ENCODE data around the gene ORM1. TPM values are rescaled to one million over a fixed set of nuclear protein-coding genes. Genes with fewer than 3 reads are reported as not detected.
A peak's percentile ranks its signal among the peaks of the same experiment; 100 is the strongest.
"Not testable (repeated sequence)": the region's sequence is repeated elsewhere in the genome, so short reads cannot be mapped to it uniquely, and the experiment has no call there.

The ORM1 gene
- polyA plus RNA-seq, 3 donors = 2.2 to 4.9 (median 2.8) TPM

- Histone ChIP-seq H3K9ac (ENCODE audit: insufficient read depth, low read length, poor library complexity, severe bottlenecking) (no peak overlapping the region), H3K9me3 (replicated peaks in 1 of 2; ENCODE audit: control insufficient read depth in 1 of 2, insufficient read depth in 1 of 2, low read length in 2 of 2) (no peaks in the 10 kb centered on the region), H3K4me2 (replicated peaks; ENCODE audit: extremely low read depth, low read length, poor library complexity, severe bottlenecking) (no peak overlapping the region), H4K20me1 (ENCODE audit: insufficient read depth, low read length) (no peaks in the 10 kb centered on the region), H3K36me3 (replicated peaks in 1 of 2; ENCODE audit: control insufficient read depth in 1 of 2, insufficient read depth in 2 of 2, low read length in 2 of 2) (no peaks in the 10 kb centered on the region), H3K79me2 (ENCODE audit: insufficient read depth, low read length) (no peaks in the 10 kb centered on the region), H3K4me3 (replicated peaks in 1 of 3; ENCODE audit: low read depth in 2 of 3, low read length in 3 of 3) (no peak overlapping the region), H3K27me3 (ENCODE audit: control insufficient read depth in 2 of 2, insufficient read depth in 2 of 2, low read length in 2 of 2) (no peaks in the 10 kb centered on the region), H3K4me1 (ENCODE audit: control insufficient read depth in 1 of 2, insufficient read depth in 2 of 2, low read length in 2 of 2) (peaks cover 17 to 19% of the 10 kb centered on the region in 2 donors), H2AFZ (ENCODE audit: insufficient read depth, low read depth, low read length, poor library complexity, severe bottlenecking) (no peak overlapping the region), H3K27ac (ENCODE audit: low read depth in 1 of 2, low read length in 2 of 2) (no peak overlapping the region)
- peaks cover 0 to 2% (median 0%) of the 10 kb centered on the region in 7 donors for H3K9me3 Mint-ChIP-seq
- WGBS (ENCODE audit: insufficient coverage) = 100% methylated on average over 4 of the region's 8 CpGs
- peaks cover 0 to 7% (median 2%) of the 10 kb centered on the region in 3 donors for H3K27me3 Mint-ChIP-seq (ENCODE audit: low read depth in 3 of 3)
- H3K4me1 Mint-ChIP-seq = peaks cover 17% of the 10 kb centered on the region
- TF ChIP-seq CTCF (IDR thresholded peaks at IDR 0.05) = no peak
- DNase-seq = peak in 1 of 3 donors; percentile 25
- H3K36me3 Mint-ChIP-seq = no peaks in the 10 kb centered on the region
- intact Hi-C loops (cut with micrococcal nuclease) = no loop called here
- no peak overlapping the region for H3K4me3 Mint-ChIP-seq
- H3K27ac Mint-ChIP-seq = no peak overlapping the region
Observed at GRCh38 chr9:114321759-114322158, 1.1 kb upstream of the ORM1 start.

DNA sequence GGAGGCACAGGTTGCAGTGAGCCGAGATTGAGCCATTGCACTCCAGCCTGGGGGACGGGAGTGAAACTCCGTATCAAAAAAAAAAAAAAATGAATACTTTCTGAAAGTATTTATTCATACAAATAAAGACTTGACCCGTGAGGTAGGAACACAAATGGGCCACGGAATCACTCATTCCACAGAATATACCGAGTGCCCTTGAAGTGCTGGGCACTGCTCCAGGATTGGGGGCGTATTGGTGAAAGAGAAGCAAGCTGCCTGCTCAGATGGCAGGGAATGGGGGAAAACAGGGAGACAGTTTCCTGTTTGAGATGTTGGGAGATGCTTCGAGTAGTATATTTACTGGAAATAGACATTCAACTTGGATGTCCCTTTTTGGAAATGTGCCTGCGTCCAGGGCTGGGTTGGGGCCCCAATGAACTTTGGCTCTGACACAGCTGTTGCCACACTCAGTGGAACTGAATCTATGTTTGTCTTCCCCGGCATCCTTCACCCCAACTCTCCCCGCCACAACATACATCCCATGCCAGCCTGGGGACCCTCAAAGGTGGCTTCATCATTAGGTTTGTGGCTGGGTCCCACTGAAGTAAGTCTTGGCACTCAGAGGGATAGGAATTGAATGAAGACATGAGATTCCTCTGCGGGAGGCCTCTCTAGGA is 609 bp upstream of the ORM1 start:
- H3K27ac Mint-ChIP-seq; H3K79me2 ChIP-seq (ENCODE audit: insufficient read depth, low read length); H3K4me3 Mint-ChIP-seq; H3K9ac ChIP-seq (ENCODE audit: insufficient read depth, low read length, poor library complexity, severe bottlenecking); H3K4me3 ChIP-seq (replicated peaks in 1 of 3; ENCODE audit: low read depth in 2 of 3, low read length in 3 of 3); H3K4me2 ChIP-seq (replicated peaks; ENCODE audit: extremely low read depth, low read length, poor library complexity, severe bottlenecking); H3K36me3 Mint-ChIP-seq; H3K27ac ChIP-seq (ENCODE audit: low read depth in 1 of 2, low read length in 2 of 2); H3K27me3 Mint-ChIP-seq (ENCODE audit: low read depth in 3 of 3); H3K36me3 ChIP-seq (replicated peaks in 1 of 2; ENCODE audit: control insufficient read depth in 1 of 2, insufficient read depth in 2 of 2, low read length in 2 of 2); H3K9me3 Mint-ChIP-seq; DNase-seq; H3K9me3 ChIP-seq (replicated peaks in 1 of 2; ENCODE audit: control insufficient read depth in 1 of 2, insufficient read depth in 1 of 2, low read length in 2 of 2); H3K27me3 ChIP-seq (ENCODE audit: control insufficient read depth in 2 of 2, insufficient read depth in 2 of 2, low read length in 2 of 2); H2AFZ ChIP-seq (ENCODE audit: insufficient read depth, low read depth, low read length, poor library complexity, severe bottlenecking); H4K20me1 ChIP-seq (ENCODE audit: insufficient read depth, low read length); intact Hi-C loops (cut with micrococcal nuclease): not testable (repeated sequence)
- WGBS (ENCODE audit: insufficient coverage) = 100% methylated on average over 2 of the region's 12 CpGs
- peaks cover 17% of the 10 kb centered on the region for H3K4me1 Mint-ChIP-seq
- H3K4me1 ChIP-seq (ENCODE audit: control insufficient read depth in 1 of 2, insufficient read depth in 2 of 2, low read length in 2 of 2) = peaks cover 14 to 16% of the 10 kb centered on the region in 2 donors

DNA sequence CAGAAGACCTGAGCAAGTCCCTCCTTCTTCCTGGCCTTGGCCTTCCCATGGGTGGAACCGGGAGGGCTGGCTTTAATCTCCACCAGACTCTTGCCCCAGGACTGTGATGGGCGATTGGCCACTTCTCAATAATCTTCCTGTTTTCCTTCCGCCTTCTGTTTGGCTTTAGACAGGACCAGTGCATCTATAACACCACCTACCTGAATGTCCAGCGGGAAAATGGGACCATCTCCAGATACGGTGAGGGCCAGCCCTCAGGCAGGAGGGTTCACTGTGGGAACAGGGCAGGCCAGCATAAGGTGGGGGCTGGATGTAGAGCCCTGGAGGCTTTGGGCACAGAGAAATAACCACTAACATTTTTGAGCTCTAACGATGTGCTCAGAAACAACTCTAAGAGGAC is 951 bp downstream of the ORM1 start:
- H3K4me2 ChIP-seq (replicated peaks; ENCODE audit: extremely low read depth, low read length, poor library complexity, severe bottlenecking); H3K27ac ChIP-seq (ENCODE audit: low read depth in 1 of 2, low read length in 2 of 2); H3K36me3 ChIP-seq (replicated peaks in 1 of 2; ENCODE audit: control insufficient read depth in 1 of 2, insufficient read depth in 2 of 2, low read length in 2 of 2); H3K4me3 ChIP-seq (replicated peaks in 1 of 3; ENCODE audit: low read depth in 2 of 3, low read length in 3 of 3); H3K9ac ChIP-seq (ENCODE audit: insufficient read depth, low read length, poor library complexity, severe bottlenecking); H3K36me3 Mint-ChIP-seq; H3K4me1 Mint-ChIP-seq; H4K20me1 ChIP-seq (ENCODE audit: insufficient read depth, low read length); H3K4me1 ChIP-seq (ENCODE audit: control insufficient read depth in 1 of 2, insufficient read depth in 2 of 2, low read length in 2 of 2); H2AFZ ChIP-seq (ENCODE audit: insufficient read depth, low read depth, low read length, poor library complexity, severe bottlenecking); H3K27me3 Mint-ChIP-seq (ENCODE audit: low read depth in 3 of 3); H3K9me3 ChIP-seq (replicated peaks in 1 of 2; ENCODE audit: control insufficient read depth in 1 of 2, insufficient read depth in 1 of 2, low read length in 2 of 2); H3K9me3 Mint-ChIP-seq; H3K4me3 Mint-ChIP-seq; intact Hi-C loops (cut with micrococcal nuclease); H3K79me2 ChIP-seq (ENCODE audit: insufficient read depth, low read length); H3K27ac Mint-ChIP-seq; DNase-seq; H3K27me3 ChIP-seq (ENCODE audit: control insufficient read depth in 2 of 2, insufficient read depth in 2 of 2, low read length in 2 of 2): not testable (repeated sequence)
- WGBS (ENCODE audit: insufficient coverage) = 100% methylated on average over 2 of the region's 6 CpGs
